Superior temporal gyrus (tissue), 1 donor: ENCODE measurements around the gene CHPT1.
"Not testable (repeated sequence)": the region's sequence is repeated elsewhere in the genome, so short reads cannot be mapped to it uniquely, and the experiment has no call there.

Source experiments
- DNase-seq: peaks from one replicate; pipeline ENCODE4 v3.0.0-alpha.2; 2016; ENCODE audit errors: extremely low spot score

CHPT1 gene

GRCh38 chr12:101697197-101697929, at the start of gene CHPT1:
TSS of gene CHPT1 (plus strand) at chr12:101697640. CDS start at chr12:101697862, 222 bp downstream.
- peak; percentile 58 for DNase-seq

GRCh38 chr12:101647711-101648110, 49.7 kb upstream of the CHPT1 start:
- no peak for DNase-seq

GRCh38 chr12:101648195-101648594, 49.2 kb upstream of the CHPT1 start:
- DNase-seq = no peak

GRCh38 chr12:101650346-101651117, 46.9 kb upstream of the CHPT1 start:
- DNase-seq = no peak

- DNase-seq = no peak
Measured at GRCh38 chr12:101653030-101653429, 44.4 kb upstream of the CHPT1 start.

- DNase-seq = no peak
Measured at GRCh38 chr12:101653503-101653902, 43.9 kb upstream of the CHPT1 start.

GRCh38 chr12:101654442-101654841, 43.0 kb upstream of the CHPT1 start:
- no peak for DNase-seq

- DNase-seq = no peak
Measured at GRCh38 chr12:101655393-101655792, 42.0 kb upstream of the CHPT1 start.

- not testable (repeated sequence) for DNase-seq
Measured at GRCh38 chr12:101660662-101661061, 36.8 kb upstream of the CHPT1 start.

- DNase-seq = no peak
Measured at GRCh38 chr12:101663298-101663697, 34.1 kb upstream of the CHPT1 start.

- no peak for DNase-seq
Measured at GRCh38 chr12:101664992-101665391, 32.4 kb upstream of the CHPT1 start.

GRCh38 chr12:101666052-101666728, 31.2 kb upstream of the CHPT1 start:
- DNase-seq = no peak

GRCh38 chr12:101667591-101667990, 29.8 kb upstream of the CHPT1 start:
- DNase-seq = no peak

- no peak for DNase-seq
Measured at GRCh38 chr12:101670007-101670671, 27.3 kb upstream of the CHPT1 start.

- DNase-seq = no peak
Measured at GRCh38 chr12:101671157-101671791, 26.2 kb upstream of the CHPT1 start.

GRCh38 chr12:101671833-101672232, 25.6 kb upstream of the CHPT1 start:
- no peak for DNase-seq

GRCh38 chr12:101675555-101675954, 21.9 kb upstream of the CHPT1 start:
- DNase-seq = no peak

GRCh38 chr12:101676497-101676896, 20.9 kb upstream of the CHPT1 start:
- not testable (repeated sequence) for DNase-seq

GRCh38 chr12:101678081-101678480, 19.4 kb upstream of the CHPT1 start:
- DNase-seq = no peak

- no peak for DNase-seq
Measured at GRCh38 chr12:101680240-101680639, 17.2 kb upstream of the CHPT1 start.

- no peak for DNase-seq
Measured at GRCh38 chr12:101680647-101681046, 16.8 kb upstream of the CHPT1 start.
